HepG2 (cell line): ENCODE data around the gene DLEC1. TPM values are rescaled to one million over a fixed set of nuclear protein-coding genes. Genes with fewer than 3 reads are reported as not detected.

Source experiments
- ATAC-seq: fragments of 200-7000 bp; cut with Tn5 transposase; 3 replicates; pipeline ENCODE4 v1.9.1; 2020; ENCODE audit warnings: mild to moderate bottlenecking, moderate library complexity
- BruUV-seq: library from RNA; stranded (reverse); fragments of 400-500 nt; replicated peaks from 2 replicates; lab custom pipeline; 2021; lab: Mats Ljungman, UMichigan
- CTCF ChIA-PET: fragments of 300-600 bp; formaldehyde crosslinking; extraction: SDS; loops from one replicate; lab custom pipeline; 2021; ENCODE audit warnings: low total read pairs, inconsistent platforms, low intra/inter-chr PET ratio; lab: Yijun Ruan, JAX
- POLR2A ChIA-PET: fragments of 350-600 bp; sonication (Branson Sonifier 250); formaldehyde crosslinking; loops from one replicate; lab custom pipeline; 2020; ENCODE audit warnings: antibody characterized with exemption, inconsistent platforms; lab: Yijun Ruan, JAX
- DNase-seq: peaks from one replicate; pipeline ENCODE4 v3.0.0-alpha.2; 2015; ENCODE audit warnings: low spot score
- FAIRE-seq: peaks from 3 replicates; lab custom pipeline; 2011; peaks lifted over from hg19 to GRCh38; lab: Jason Lieb, UNC
- H2AFZ ChIP-seq: one replicate; pipeline ENCODE4 v1.6.1; 2011; ENCODE audit warnings: low read length, inconsistent platforms
- H3K27ac ChIP-seq: fragments of 300-600 bp; 3 replicates; pipeline ENCODE4 v1.8.0; 2011; ENCODE audit warnings: mixed run types, mild to moderate bottlenecking, mixed read lengths, low read length, inconsistent platforms; ENCODE audit not compliant: insufficient read depth; ENCODE audit errors: extremely low read length
- H3K27me3 ChIP-seq, 2 experiments: fragments of 200-600 bp in 1 of 2; 2 replicates in 1 of 2; 3 replicates in 1 of 2; pipeline versions ENCODE4 v1.6.0 to v1.8.0; 2011; ENCODE audit warnings: low read length in 2 of 2, mild to moderate bottlenecking in 2 of 2, moderate library complexity in 2 of 2, inconsistent platforms in 1 of 2; ENCODE audit not compliant: insufficient read depth in 2 of 2, control insufficient read depth in 1 of 2
- H3K36me3 ChIP-seq, 2 experiments: fragments of 200-600 bp in 1 of 2; replicated peaks in 1 of 2; 2 replicates in 1 of 2; 3 replicates in 1 of 2; pipeline versions ENCODE4 v1.5.1 to v1.8.0; 2011; ENCODE audit warnings: low read length in 2 of 2, inconsistent platforms in 1 of 2; ENCODE audit not compliant: insufficient read depth in 2 of 2, control insufficient read depth in 1 of 2
- H3K4me1 ChIP-seq: 2 replicates; pipeline ENCODE4 v1.5.1; 2012; ENCODE audit warnings: low read length, inconsistent platforms; ENCODE audit not compliant: insufficient read depth
- H3K4me2 ChIP-seq: 2 replicates; pipeline ENCODE4 v1.6.0; 2011; ENCODE audit warnings: low read depth, low read length, inconsistent platforms
- H3K4me3 ChIP-seq, 3 experiments: fragments of 200-600 bp in 1 of 3; sonication (generic), shearing (Covaris generic) in 1 of 3; replicated peaks in 1 of 3; 2 replicates each; pipeline ENCODE4 v1.5.1; 2011 to 2016; ENCODE audit warnings: low read length in 3 of 3, inconsistent platforms in 2 of 3, low read depth in 2 of 3, mild to moderate bottlenecking in 2 of 3, control low read depth in 1 of 3, mixed read lengths in 1 of 3; ENCODE audit not compliant: insufficient read depth in 1 of 3
- H3K79me2 ChIP-seq: one replicate; pipeline ENCODE4 v1.6.1; 2011; ENCODE audit warnings: low read length, inconsistent platforms; ENCODE audit not compliant: insufficient read depth
- H3K9ac ChIP-seq: 2 replicates; pipeline ENCODE4 v1.6.0; 2011; ENCODE audit warnings: mild to moderate bottlenecking, low read depth, low read length, inconsistent platforms; ENCODE audit not compliant: insufficient read depth
- H3K9me3 ChIP-seq: 2 replicates; pipeline ENCODE4 v1.5.1; 2012; ENCODE audit warnings: mild to moderate bottlenecking, low read length
- H4K20me1 ChIP-seq: 2 replicates; pipeline ENCODE4 v1.6.0; 2011; ENCODE audit warnings: inconsistent platforms, mild to moderate bottlenecking, low read length, moderate library complexity; ENCODE audit not compliant: insufficient read depth
- HCFC1 ChIP-seq: fragments of 150-350 bp; IDR thresholded peaks from 2 replicates; pipeline ENCODE4 v1.6.1; 2014; ENCODE audit warnings: low read depth, low read length
- HNRNPL ChIP-seq: fragments of 200-400 bp; formaldehyde crosslinking; IDR thresholded peaks from 2 replicates; pipeline ENCODE4 v1.6.1; 2017; ENCODE audit warnings: mild to moderate bottlenecking, low read depth, low read length
- LCORL ChIP-seq, 2 experiments: fragments of 450-650 bp in 1 of 2; sonication (generic) in 1 of 2; formaldehyde crosslinking in 1 of 2; IDR thresholded peaks; 2 replicates each; pipeline versions ENCODE4 v1.5.0 to v1.6.1; 2017 to 2020; ENCODE audit warnings: antibody characterized with exemption in 1 of 2, missing genetic modification reagents in 1 of 2
- NR2F1 ChIP-seq, 2 experiments: fragments of 450-650 bp in 1 of 2; formaldehyde crosslinking in 1 of 2; IDR thresholded peaks; 2 replicates each; pipeline versions ENCODE4 v1.5.0 to v1.6.1; 2016 to 2020; ENCODE audit warnings: mild to moderate bottlenecking in 1 of 2, missing compliant biosample characterization in 1 of 2, missing genetic modification reagents in 1 of 2, moderate library complexity in 1 of 2
- SIN3A ChIP-seq: IDR thresholded peaks from 2 replicates; pipeline ENCODE4 v1.6.1; 2011; ENCODE audit warnings: low read depth, mild to moderate bottlenecking, control low read depth, low read length, borderline replicate concordance
- SRY ChIP-seq: sonication (generic); formaldehyde crosslinking; IDR thresholded peaks from 2 replicates; pipeline ENCODE4 v1.8.0; 2022; ENCODE audit warnings: mild to moderate bottlenecking, missing genetic modification reagents
- THAP11 ChIP-seq: IDR thresholded peaks from 2 replicates; pipeline ENCODE4 v1.6.1; 2016; ENCODE audit warnings: missing biosample characterization, missing genetic modification reagents
- ZNF143 ChIP-seq: sonication (generic); formaldehyde crosslinking; IDR thresholded peaks from 2 replicates; pipeline ENCODE4 v1.4.0; 2020; ENCODE audit warnings: missing genetic modification reagents
- ZNF24 ChIP-seq: fragments of 450-650 bp; IDR thresholded peaks from 2 replicates; pipeline ENCODE4 v1.6.1; 2017; ENCODE audit warnings: antibody characterized with exemption, mild to moderate bottlenecking
- ZNF264 ChIP-seq: sonication (generic); formaldehyde crosslinking; IDR thresholded peaks from 2 replicates; pipeline ENCODE4 v1.4.0; 2020; ENCODE audit warnings: missing genetic modification reagents
- ZNF432 ChIP-seq: sonication (generic); formaldehyde crosslinking; IDR thresholded peaks from 2 replicates; pipeline ENCODE4 v1.5.0; 2020; ENCODE audit warnings: missing genetic modification reagents, mild to moderate bottlenecking, borderline replicate concordance
- ZNF83 ChIP-seq: sonication (generic); formaldehyde crosslinking; IDR thresholded peaks from 2 replicates; pipeline ENCODE4 v1.4.0; 2020; ENCODE audit warnings: missing genetic modification reagents, mild to moderate bottlenecking, borderline replicate concordance
- WGBS: methylation state at CpG from one replicate; pipeline ENCODE4 v1.1.6; 2017; ENCODE audit warnings: low lambda C conversion rate; 5-methylcytosine and 5-hydroxymethylcytosine counted together
- in situ Hi-C: cut with HindIII; loops from 2 replicates; pipeline ENCODE4 v1.10.0; 2017; ENCODE audit warnings: low pct_unique_long_range_greater_than_20kb; ENCODE audit not compliant: extremely low pct_ligation_motif_present
- intact Hi-C: fragments of 100-400 bp; cut with micrococcal nuclease; formaldehyde crosslinking; loops from one replicate; pipeline ENCODE4 v1.10.0; 2022; ENCODE audit not compliant: unreplicated experiment
- polyA plus RNA-seq, 8 experiments: library from polyadenylated mRNA; depleted of rRNA in 3 of 8; stranded (reverse) in 7 of 8; unstranded in 1 of 8; fragments of >200 nt; fragmentation: Illumina TruSeq in 4 of 8; extraction: Trizol in 4 of 8; gene quantifications; 2 replicates each; pipeline versions ENCODE4 v1.2.1 to v1.2.3, GENCODE V29; 2011 to 2016; ENCODE audit warnings: low read depth in 4 of 8, missing spikeins in 1 of 8, mixed read lengths in 1 of 8; ENCODE audit not compliant: insufficient read depth in 1 of 8
- total RNA-seq, 5 experiments: library from RNA; depleted of rRNA; stranded (reverse); fragments of >200 nt; fragmentation: Illumina TruSeq; extraction: Trizol; gene quantifications; 2 replicates each; pipeline ENCODE4 v1.2.3, GENCODE V29; 2016; ENCODE audit warnings: low read depth in 1 of 5
- TF ChIP-seq, protein P1 (sequence below): sonication (generic); formaldehyde crosslinking; IDR thresholded peaks from 2 replicates; pipeline ENCODE4 v1.8.0; 2022; ENCODE audit warnings: mild to moderate bottlenecking, missing genetic modification reagents, moderate library complexity
- TF ChIP-seq, protein P2 (sequence below): sonication (generic); formaldehyde crosslinking; IDR thresholded peaks from 2 replicates; pipeline ENCODE4 v1.9.0; 2021; ENCODE audit warnings: missing genetic modification reagents, borderline replicate concordance

The DLEC1 gene
- total and polyA plus RNA-seq, 2 of the 13 experiments (the other 11 are each of a cell fraction or from before 2014, with no cell fraction given) = 0.09 TPM; not detected in 1

DNA sequence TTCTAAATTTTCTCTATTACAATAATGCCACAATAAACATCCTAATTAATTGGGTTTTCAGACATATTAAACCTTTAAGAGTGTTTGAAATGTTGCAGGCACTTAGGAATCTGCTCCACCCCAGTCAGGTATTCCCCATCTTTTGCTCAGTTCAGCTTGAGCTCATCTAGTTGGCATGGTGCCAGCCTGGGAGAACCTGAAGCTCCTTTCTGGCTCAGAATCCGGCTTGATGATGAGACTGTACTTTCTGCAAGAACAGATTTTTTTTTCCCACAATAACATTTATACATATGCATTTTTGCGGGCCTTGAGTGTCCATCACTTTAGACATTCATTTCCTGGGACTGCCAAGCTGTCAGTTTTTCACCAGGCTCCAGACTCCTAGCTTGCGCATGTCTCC is 118.6 kb downstream of the DLEC1 start:
- peaks cover 2% of the 10 kb centered on the region; the same call in 1 of the 2 replicates for H3K4me1 ChIP-seq
- DNase-seq (no peak), FAIRE-seq (no peak), ATAC-seq (no peak)
- H3K9ac ChIP-seq = no peak overlapping the region
- no peaks in the 10 kb centered on the region for H3K79me2 ChIP-seq
- 82% methylated on average over 3 of the region's 3 CpGs for WGBS
- ChIA-PET POLR2A (interaction anchor here (1.9 kb wide), 1 partner anchor 21 kb away, joined by 6 read pairs; the partner anchor contains the start of gene ACAA1), CTCF (no interaction called here)
- H3K9me3 ChIP-seq = no peaks in the 10 kb centered on the region
- H3K27me3 ChIP-seq = no peaks in the 10 kb centered on the region
- no peaks in the 10 kb centered on the region for H4K20me1 ChIP-seq
- H3K4me2 ChIP-seq = no peak overlapping the region
- in situ Hi-C loops (no loop called here), intact Hi-C loops (no loop called here)
- H3K4me3 ChIP-seq = no peak overlapping the region
- no peak overlapping the region for H3K27ac ChIP-seq
- H2AFZ ChIP-seq = no peak overlapping the region
- TF ChIP-seq LCORL (IDR thresholded peaks at IDR 0.05) = peak; percentile 83
- no peak for TF ChIP-seq LCORL (CRISPR knock-in tag; IDR thresholded peaks at IDR 0.05)
- no peak for TF ChIP-seq ZNF264 (CRISPR knock-in tag)
- BruUV-seq = no TSS peak
- H3K36me3 ChIP-seq = no peaks in the 10 kb centered on the region

DNA sequence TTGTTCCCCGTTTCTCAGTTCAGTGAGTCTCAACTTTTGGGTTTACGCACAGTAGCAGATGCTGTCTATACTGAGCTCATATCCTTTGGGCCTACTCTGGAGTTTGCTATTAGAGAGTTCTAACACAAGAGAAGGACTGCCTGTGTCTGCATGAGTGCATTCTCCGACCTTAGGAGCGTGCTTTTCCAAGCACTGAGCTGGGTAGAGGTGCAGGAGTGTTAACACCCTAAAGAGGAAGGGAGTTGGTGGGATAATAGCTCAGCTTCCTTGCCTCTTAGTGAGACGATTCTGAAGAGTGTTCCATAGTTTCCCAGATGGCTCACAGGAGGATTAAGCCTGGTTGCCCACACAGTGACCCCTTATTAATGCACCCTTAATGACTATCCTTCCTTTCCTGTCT is 119.5 kb downstream of the DLEC1 start:
- Histone ChIP-seq H3K27me3 (no peaks in the 10 kb centered on the region), H3K27ac (no peak overlapping the region), H3K4me1 (peaks cover 8% of the 10 kb centered on the region), H3K4me3 (no peak overlapping the region), H4K20me1 (no peaks in the 10 kb centered on the region), H2AFZ (no peak overlapping the region), H3K4me2 (no peak overlapping the region), H3K9ac (no peak overlapping the region), H3K9me3 (no peaks in the 10 kb centered on the region), H3K79me2 (no peaks in the 10 kb centered on the region), H3K36me3 (no peaks in the 10 kb centered on the region)
- ATAC-seq (no peak), DNase-seq (no peak), FAIRE-seq (no peak)
- 60% methylated on average over 5 of the region's 5 CpGs for WGBS
- ChIA-PET CTCF (no interaction called here), POLR2A (interaction anchor here (1.9 kb wide), 1 partner anchor 22 kb away, joined by 6 read pairs; the partner anchor contains the start of gene ACAA1)
- intact Hi-C loops (no loop called here), in situ Hi-C loops (no loop called here)
- no TSS peak for BruUV-seq
- TF ChIP-seq ZNF24 (no peak), HNRNPL (no peak), SRY (CRISPR knock-in tag) (no peak), HCFC1 (no peak), SIN3A (no peak), ZNF432 (CRISPR knock-in tag) (no peak), ZNF143 (CRISPR knock-in tag) (no peak), NR2F1 (CRISPR knock-in tag; IDR thresholded peaks at IDR 0.05) (no peak), THAP11 (CRISPR knock-in tag) (no peak), ZNF83 (no peak)
- TF ChIP-seq, protein P1, sequence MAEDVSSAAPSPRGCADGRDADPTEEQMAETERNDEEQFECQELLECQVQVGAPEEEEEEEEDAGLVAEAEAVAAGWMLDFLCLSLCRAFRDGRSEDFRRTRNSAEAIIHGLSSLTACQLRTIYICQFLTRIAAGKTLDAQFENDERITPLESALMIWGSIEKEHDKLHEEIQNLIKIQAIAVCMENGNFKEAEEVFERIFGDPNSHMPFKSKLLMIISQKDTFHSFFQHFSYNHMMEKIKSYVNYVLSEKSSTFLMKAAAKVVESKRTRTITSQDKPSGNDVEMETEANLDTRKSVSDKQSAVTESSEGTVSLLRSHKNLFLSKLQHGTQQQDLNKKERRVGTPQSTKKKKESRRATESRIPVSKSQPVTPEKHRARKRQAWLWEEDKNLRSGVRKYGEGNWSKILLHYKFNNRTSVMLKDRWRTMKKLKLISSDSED = no peak
- TF ChIP-seq, protein P2, sequence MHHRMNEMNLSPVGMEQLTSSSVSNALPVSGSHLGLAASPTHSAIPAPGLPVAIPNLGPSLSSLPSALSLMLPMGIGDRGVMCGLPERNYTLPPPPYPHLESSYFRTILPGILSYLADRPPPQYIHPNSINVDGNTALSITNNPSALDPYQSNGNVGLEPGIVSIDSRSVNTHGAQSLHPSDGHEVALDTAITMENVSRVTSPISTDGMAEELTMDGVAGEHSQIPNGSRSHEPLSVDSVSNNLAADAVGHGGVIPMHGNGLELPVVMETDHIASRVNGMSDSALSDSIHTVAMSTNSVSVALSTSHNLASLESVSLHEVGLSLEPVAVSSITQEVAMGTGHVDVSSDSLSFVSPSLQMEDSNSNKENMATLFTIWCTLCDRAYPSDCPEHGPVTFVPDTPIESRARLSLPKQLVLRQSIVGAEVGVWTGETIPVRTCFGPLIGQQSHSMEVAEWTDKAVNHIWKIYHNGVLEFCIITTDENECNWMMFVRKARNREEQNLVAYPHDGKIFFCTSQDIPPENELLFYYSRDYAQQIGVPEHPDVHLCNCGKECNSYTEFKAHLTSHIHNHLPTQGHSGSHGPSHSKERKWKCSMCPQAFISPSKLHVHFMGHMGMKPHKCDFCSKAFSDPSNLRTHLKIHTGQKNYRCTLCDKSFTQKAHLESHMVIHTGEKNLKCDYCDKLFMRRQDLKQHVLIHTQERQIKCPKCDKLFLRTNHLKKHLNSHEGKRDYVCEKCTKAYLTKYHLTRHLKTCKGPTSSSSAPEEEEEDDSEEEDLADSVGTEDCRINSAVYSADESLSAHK (CRISPR knock-in tag) = no peak
